CD14-positive monocyte (primary cell): ENCODE data around the gene FNDC3B. TPM values are rescaled to one million over a fixed set of nuclear protein-coding genes. Genes with fewer than 3 reads are reported as not detected.

Experiments used
- DNase-seq, 3 donors: peaks; one replicate each; pipeline ENCODE4 v3.0.0-alpha.2; 2011 to 2022
- H2AFZ ChIP-seq: 2 replicates; pipeline ENCODE4 v1.6.0; 2012; ENCODE audit warnings: mild to moderate bottlenecking, low read depth, low read length, inconsistent platforms; ENCODE audit not compliant: insufficient read depth, poor library complexity, severe bottlenecking
- H3K27ac ChIP-seq, 2 donors: 1 replicate in 1 of 2; 2 replicates in 1 of 2; pipeline ENCODE4 v1.5.1; 2012 to 2013; ENCODE audit warnings: low read length in 2 of 2, control low read depth in 1 of 2, inconsistent platforms in 1 of 2, low read depth in 1 of 2, mild to moderate bottlenecking in 1 of 2
- H3K27me3 ChIP-seq, 2 donors: one replicate each; pipeline versions ENCODE4 v1.6.0 to v1.6.1; 2011 to 2013; ENCODE audit warnings: low read length in 2 of 2; ENCODE audit not compliant: control insufficient read depth in 2 of 2, insufficient read depth in 2 of 2
- H3K36me3 ChIP-seq, 2 donors: replicated peaks in 1 of 2; 1 replicate in 1 of 2; 2 replicates in 1 of 2; pipeline versions ENCODE4 v1.5.1 to v1.6.1; 2012 to 2013; ENCODE audit warnings: low read length in 2 of 2, control low read depth in 1 of 2, inconsistent platforms in 1 of 2, mild to moderate bottlenecking in 1 of 2; ENCODE audit not compliant: insufficient read depth in 2 of 2, control insufficient read depth in 1 of 2
- H3K4me1 ChIP-seq, 2 donors: 1 replicate in 1 of 2; 2 replicates in 1 of 2; pipeline versions ENCODE4 v1.5.1 to v1.6.1; 2012 to 2013; ENCODE audit warnings: low read length in 2 of 2, control low read depth in 1 of 2, inconsistent platforms in 1 of 2, mild to moderate bottlenecking in 1 of 2, moderate library complexity in 1 of 2; ENCODE audit not compliant: insufficient read depth in 2 of 2, control insufficient read depth in 1 of 2
- H3K4me2 ChIP-seq: replicated peaks from 2 replicates; pipeline ENCODE3; 2012; ENCODE audit warnings: low read length, moderate library complexity, mild to moderate bottlenecking; ENCODE audit not compliant: poor library complexity, severe bottlenecking; ENCODE audit errors: extremely low read depth
- H3K4me3 ChIP-seq, 3 experiments: fragments of 200-600 bp in 1 of 3; sonication (generic) in 1 of 3; replicated peaks in 1 of 3; 1 replicate in 2 of 3; 2 replicates in 1 of 3; pipeline ENCODE4 v1.5.1; 2011 to 2013; ENCODE audit warnings: low read length in 3 of 3, mild to moderate bottlenecking in 3 of 3, control low read depth in 2 of 3, low read depth in 2 of 3, inconsistent platforms in 1 of 3, moderate library complexity in 1 of 3
- H3K79me2 ChIP-seq: 2 replicates; pipeline ENCODE4 v1.6.0; 2012; ENCODE audit warnings: mild to moderate bottlenecking, control low read depth, inconsistent platforms, low read length, moderate library complexity; ENCODE audit not compliant: insufficient read depth
- H3K9ac ChIP-seq: 2 replicates; pipeline ENCODE4 v1.6.0; 2017; ENCODE audit warnings: low read length, mild to moderate bottlenecking; ENCODE audit not compliant: insufficient read depth, poor library complexity, severe bottlenecking
- H3K9me3 ChIP-seq, 2 donors: replicated peaks in 1 of 2; 1 replicate in 1 of 2; 2 replicates in 1 of 2; pipeline versions ENCODE4 v1.5.1 to v1.6.1; 2012 to 2013; ENCODE audit warnings: low read length in 2 of 2, control low read depth in 1 of 2; ENCODE audit not compliant: control insufficient read depth in 1 of 2, insufficient read depth in 1 of 2
- H4K20me1 ChIP-seq: 2 replicates; pipeline ENCODE4 v1.6.0; 2012; ENCODE audit warnings: mild to moderate bottlenecking, low read length, control low read depth, moderate library complexity; ENCODE audit not compliant: insufficient read depth
- H3K27ac Mint-ChIP-seq, 7 donors: one replicate each; pipeline ENCODE4 v1.8.0; 2020; ENCODE audit warnings: mild to moderate bottlenecking in 7 of 7, mixed read lengths in 7 of 7, moderate library complexity in 6 of 7, inconsistent platforms in 2 of 7
- H3K27me3 Mint-ChIP-seq, 3 donors: one replicate each; pipeline ENCODE4 v1.8.0; 2021 to 2022; ENCODE audit warnings: low read depth in 3 of 3, mild to moderate bottlenecking in 3 of 3, mixed read lengths in 3 of 3, moderate library complexity in 3 of 3, inconsistent platforms in 1 of 3
- H3K36me3 Mint-ChIP-seq, 2 donors: one replicate each; pipeline ENCODE4 v1.8.0; 2020; ENCODE audit warnings: mixed read lengths in 2 of 2, inconsistent platforms in 1 of 2, mild to moderate bottlenecking in 1 of 2
- H3K4me1 Mint-ChIP-seq: one replicate; pipeline ENCODE4 v1.8.0; 2020; ENCODE audit warnings: mild to moderate bottlenecking, mixed read lengths
- H3K4me3 Mint-ChIP-seq, 2 donors: one replicate each; pipeline ENCODE4 v1.8.0; 2020; ENCODE audit warnings: mild to moderate bottlenecking in 2 of 2, mixed read lengths in 2 of 2, moderate library complexity in 1 of 2
- H3K9me3 Mint-ChIP-seq, 7 donors: one replicate each; pipeline ENCODE4 v1.8.0; 2020 to 2022; ENCODE audit warnings: mixed read lengths in 7 of 7, mild to moderate bottlenecking in 6 of 7, moderate library complexity in 6 of 7, inconsistent platforms in 2 of 7
- CTCF ChIP-seq: fragments of 200-600 bp; IDR thresholded peaks from one replicate; pipeline ENCODE4 v1.8.0; 2022; ENCODE audit warnings: antibody characterized with exemption, mild to moderate bottlenecking
- WGBS: methylation state at CpG from one replicate; pipeline ENCODE4 v1.1.5; 2013; ENCODE audit warnings: missing lambda C conversion rate; ENCODE audit not compliant: insufficient coverage; 5-methylcytosine and 5-hydroxymethylcytosine counted together
- intact Hi-C, 2 donors: fragments of 100-400 bp; cut with micrococcal nuclease; formaldehyde crosslinking; loops; one replicate each; pipeline versions ENCODE4 v1.15.0 to v1.15.1; 2023
- polyA plus RNA-seq, 3 donors: library from polyadenylated mRNA; depleted of rRNA in 1 of 3; unstranded in 2 of 3; stranded (reverse) in 1 of 3; fragments of 300-500 nt in 2 of 3; fragments of >200 nt in 1 of 3; fragmentation: Illumina TruSeq in 2 of 3; gene quantifications; 1 replicate in 2 of 3; 2 replicates in 1 of 3; pipeline ENCODE4 v1.2.3, GENCODE V29; 2012 to 2021

The FNDC3B gene
- polyA plus RNA-seq, 3 donors = 19.6 to 36.1 (median 25.7) TPM

GRCh38 chr3:172259726-172260248 lies 220.4 kb downstream of the FNDC3B start:
- Histone ChIP-seq H3K4me1 (no peaks in the 10 kb centered on the region), H3K27ac (peak overlapping the region in 1 of 2 donors; percentile 0), H3K36me3 (peaks cover 42 to 96% of the 10 kb centered on the region in 2 donors), H3K27me3 (no peaks in the 10 kb centered on the region), H3K79me2 (peaks cover 82% of the 10 kb centered on the region), H2AFZ (no peak overlapping the region), H3K9ac (no peak overlapping the region), H3K4me2 (no peak overlapping the region), H4K20me1 (peaks cover 52% of the 10 kb centered on the region), H3K4me3 (no peak overlapping the region), H3K9me3 (no peaks in the 10 kb centered on the region)
- no peaks in the 10 kb centered on the region for H3K9me3 Mint-ChIP-seq
- H3K36me3 Mint-ChIP-seq = peaks cover 68 to 82% of the 10 kb centered on the region in 2 donors
- no peak for TF ChIP-seq CTCF
- no CpG with 5 or more reads among the region's 2 CpGs for WGBS
- DNase-seq = no peak
- intact Hi-C loops = no loop called here
- H3K27me3 Mint-ChIP-seq = no peaks in the 10 kb centered on the region
- H3K27ac Mint-ChIP-seq = peak overlapping the region in 2 of 7 donors; percentile 46 to 80
- H3K4me1 Mint-ChIP-seq = peaks cover 11% of the 10 kb centered on the region
- no peak overlapping the region for H3K4me3 Mint-ChIP-seq

- H3K27me3 Mint-ChIP-seq = no peaks in the 10 kb centered on the region
- H3K4me3 Mint-ChIP-seq = no peak overlapping the region
- Histone ChIP-seq H2AFZ (no peak overlapping the region), H3K4me1 (no peaks in the 10 kb centered on the region), H3K9ac (no peak overlapping the region), H3K4me2 (no peak overlapping the region), H3K9me3 (no peaks in the 10 kb centered on the region), H3K27me3 (no peaks in the 10 kb centered on the region), H3K79me2 (peaks cover 76% of the 10 kb centered on the region), H4K20me1 (peaks cover 46% of the 10 kb centered on the region), H3K4me3 (no peak overlapping the region), H3K36me3 (peaks cover 40 to 96% of the 10 kb centered on the region in 2 donors), H3K27ac (no peak overlapping the region)
- no peak for TF ChIP-seq CTCF
- peaks cover 11% of the 10 kb centered on the region for H3K4me1 Mint-ChIP-seq
- no peak for DNase-seq
- H3K27ac Mint-ChIP-seq = peak overlapping the region in 4 of 7 donors; percentile 6 to 80 (median 21)
- peaks cover 68 to 82% of the 10 kb centered on the region in 2 donors for H3K36me3 Mint-ChIP-seq
- WGBS = 100% methylated on average over 1 of the region's 2 CpGs
- intact Hi-C loops = no loop called here
- no peaks in the 10 kb centered on the region for H3K9me3 Mint-ChIP-seq
These were observed 221.0 kb downstream of the FNDC3B start for GRCh38 chr3:172260381-172260780.
